ENCODE measurements around the gene EEF2K.

EEF2K gene

GRCh38 chr16:22235839-22236745, 30.0 kb downstream of the EEF2K start:
- H3K9ac ChIP-seq: no peak overlapping the region
- H3K9me3 ChIP-seq (ENCODE audit: control insufficient read depth, low read length): no peaks in the 10 kb centered on the region
- H3K27me3 ChIP-seq (ENCODE audit: control insufficient read depth, insufficient read depth, low read length): no peaks in the 10 kb centered on the region
- no peak for TF ChIP-seq CTCF (IDR thresholded peaks at IDR 0.05)
- no peak overlapping the region for H3K27ac ChIP-seq
- H3K36me3 ChIP-seq (ENCODE audit: control insufficient read depth, insufficient read depth, low read length): no peaks in the 10 kb centered on the region
- no peaks in the 10 kb centered on the region for H3K79me2 ChIP-seq
- no peak overlapping the region for H3K4me3 ChIP-seq (ENCODE audit: low read depth, low read length)
- no peak overlapping the region for H3K4me2 ChIP-seq (ENCODE audit: low read length)
- no peaks in the 10 kb centered on the region for H3K4me1 ChIP-seq
- H2AFZ ChIP-seq: no peak overlapping the region

- Histone ChIP-seq H3K9ac (no peak overlapping the region), H3K9me3 (ENCODE audit: control insufficient read depth, low read length) (no peaks in the 10 kb centered on the region), H3K27me3 (ENCODE audit: control insufficient read depth, insufficient read depth, low read length) (no peaks in the 10 kb centered on the region), H2AFZ (no peak overlapping the region), H3K27ac (no peak overlapping the region), H3K4me1 (no peaks in the 10 kb centered on the region), H3K79me2 (peaks cover 3% of the 10 kb centered on the region), H3K36me3 (ENCODE audit: control insufficient read depth, insufficient read depth, low read length) (no peaks in the 10 kb centered on the region), H3K4me3 (ENCODE audit: low read depth, low read length) (no peak overlapping the region), H3K4me2 (ENCODE audit: low read length) (no peak overlapping the region)
- TF ChIP-seq CTCF (IDR thresholded peaks at IDR 0.05): no peak
Measured at GRCh38 chr16:22239131-22239805, 33.2 kb downstream of the EEF2K start.

- H3K9me3 ChIP-seq (ENCODE audit: control insufficient read depth, low read length): no peaks in the 10 kb centered on the region
- no peak overlapping the region for H3K4me2 ChIP-seq (ENCODE audit: low read length)
- TF ChIP-seq CTCF (IDR thresholded peaks at IDR 0.05): no peak
- no peak overlapping the region for H2AFZ ChIP-seq
- H3K36me3 ChIP-seq (ENCODE audit: control insufficient read depth, insufficient read depth, low read length): no peaks in the 10 kb centered on the region
- H3K27ac ChIP-seq: no peak overlapping the region
- no peaks in the 10 kb centered on the region for H3K27me3 ChIP-seq (ENCODE audit: control insufficient read depth, insufficient read depth, low read length)
- peaks cover 3% of the 10 kb centered on the region for H3K79me2 ChIP-seq
- H3K4me1 ChIP-seq: no peaks in the 10 kb centered on the region
- H3K9ac ChIP-seq: no peak overlapping the region
- no peak overlapping the region for H3K4me3 ChIP-seq (ENCODE audit: low read depth, low read length)
Measured at GRCh38 chr16:22240023-22240710, 34.1 kb downstream of the EEF2K start.

- no peaks in the 10 kb centered on the region for H3K79me2 ChIP-seq
- no peak overlapping the region for H3K9ac ChIP-seq
- H3K4me3 ChIP-seq (ENCODE audit: low read depth, low read length): no peak overlapping the region
- no peaks in the 10 kb centered on the region for H3K9me3 ChIP-seq (ENCODE audit: control insufficient read depth, low read length)
- no peak overlapping the region for H3K4me2 ChIP-seq (ENCODE audit: low read length)
- H2AFZ ChIP-seq: no peak overlapping the region
- H3K27ac ChIP-seq: no peak overlapping the region
- no peaks in the 10 kb centered on the region for H3K36me3 ChIP-seq (ENCODE audit: control insufficient read depth, insufficient read depth, low read length)
- no peaks in the 10 kb centered on the region for H3K27me3 ChIP-seq (ENCODE audit: control insufficient read depth, insufficient read depth, low read length)
- H3K4me1 ChIP-seq: no peaks in the 10 kb centered on the region
- TF ChIP-seq CTCF (IDR thresholded peaks at IDR 0.05): no peak
Measured at GRCh38 chr16:22250522-22250921, 44.4 kb downstream of the EEF2K start.
